Mesenchymal stem cell (in vitro differentiated cells and primary cell): ENCODE data around the gene NDUFB7.

ENCODE experiments used
- DNase-seq: peaks from one replicate; pipeline ENCODE4 v3.0.0-alpha.2; 2013
- H2AFZ ChIP-seq: one replicate; pipeline ENCODE4 v1.6.1; 2013; ENCODE audit warnings: low read depth, mild to moderate bottlenecking, control low read depth, inconsistent platforms, low read length, moderate library complexity
- H2AK5ac ChIP-seq: 2 replicates; pipeline ENCODE4 v1.6.1; 2013; ENCODE audit warnings: low read length, moderate library complexity, mild to moderate bottlenecking, inconsistent platforms; ENCODE audit not compliant: severe bottlenecking
- H2BK120ac ChIP-seq: one replicate; pipeline ENCODE4 v1.6.1; 2013; ENCODE audit warnings: low read depth, mild to moderate bottlenecking, inconsistent platforms, low read length, moderate library complexity
- H2BK12ac ChIP-seq, 2 experiments: one replicate each; pipeline ENCODE4 v1.6.1; 2013; ENCODE audit warnings: inconsistent platforms in 2 of 2, low read length in 2 of 2, mild to moderate bottlenecking in 2 of 2, moderate library complexity in 2 of 2, control low read depth in 1 of 2
- H2BK15ac ChIP-seq: one replicate; pipeline ENCODE4 v1.6.1; 2013; ENCODE audit warnings: mild to moderate bottlenecking, low read depth, inconsistent platforms; ENCODE audit not compliant: poor library complexity, severe bottlenecking
- H2BK5ac ChIP-seq: 2 replicates; pipeline ENCODE4 v1.6.1; 2013; ENCODE audit warnings: low read depth, mild to moderate bottlenecking, low read length, control low read depth, inconsistent platforms; ENCODE audit not compliant: poor library complexity, severe bottlenecking
- H3K14ac ChIP-seq, 2 experiments: one replicate each; pipeline ENCODE4 v1.6.1; 2013; ENCODE audit warnings: inconsistent platforms in 2 of 2, low read length in 2 of 2, control low read depth in 1 of 2, mild to moderate bottlenecking in 1 of 2, moderate library complexity in 1 of 2
- H3K18ac ChIP-seq, 2 experiments: one replicate each; pipeline ENCODE4 v1.6.1; 2013; ENCODE audit warnings: inconsistent platforms in 2 of 2, low read length in 2 of 2, control low read depth in 1 of 2, low read depth in 1 of 2, mild to moderate bottlenecking in 1 of 2
- H3K23ac ChIP-seq, 2 experiments: one replicate each; pipeline ENCODE4 v1.6.1; 2013; ENCODE audit warnings: inconsistent platforms in 2 of 2, low read length in 2 of 2, mild to moderate bottlenecking in 2 of 2, moderate library complexity in 2 of 2, control low read depth in 1 of 2
- H3K27ac ChIP-seq: 2 replicates; pipeline ENCODE4 v1.5.1; 2013; ENCODE audit warnings: mild to moderate bottlenecking, moderate library complexity, low read length, control low read depth, inconsistent platforms; ENCODE audit not compliant: poor library complexity, severe bottlenecking
- H3K27me3 ChIP-seq, 2 experiments: 2 replicates each; pipeline versions ENCODE4 v1.6.1 to v1.7.0; 2013; ENCODE audit warnings: low read length in 2 of 2, mild to moderate bottlenecking in 2 of 2, moderate library complexity in 2 of 2, control low read depth in 1 of 2, inconsistent platforms in 1 of 2; ENCODE audit not compliant: control insufficient read depth in 1 of 2, insufficient read depth in 1 of 2
- H3K36me3 ChIP-seq, 2 experiments: 2 replicates each; pipeline versions ENCODE4 v1.6.1 to v1.7.0; 2013; ENCODE audit warnings: low read length in 2 of 2, control low read depth in 1 of 2, inconsistent platforms in 1 of 2, low read depth in 1 of 2, mild to moderate bottlenecking in 1 of 2; ENCODE audit not compliant: insufficient read depth in 2 of 2, control insufficient read depth in 1 of 2
- H3K4ac ChIP-seq, 2 experiments: one replicate each; pipeline ENCODE4 v1.6.1; 2013; ENCODE audit warnings: inconsistent platforms in 2 of 2, low read length in 2 of 2, mild to moderate bottlenecking in 2 of 2, moderate library complexity in 2 of 2, control low read depth in 1 of 2, low read depth in 1 of 2
- H3K4me1 ChIP-seq: 2 replicates; pipeline ENCODE4 v1.6.1; 2013; ENCODE audit warnings: low read depth, low read length, control low read depth; ENCODE audit not compliant: control insufficient read depth, insufficient read depth
- H3K4me2 ChIP-seq: 2 replicates; pipeline ENCODE4 v1.6.1; 2013; ENCODE audit warnings: low read length, mild to moderate bottlenecking, inconsistent platforms; ENCODE audit not compliant: poor library complexity, severe bottlenecking
- H3K4me3 ChIP-seq, 2 experiments: 2 replicates each; pipeline versions ENCODE4 v1.5.1 to v1.7.0; 2013; ENCODE audit warnings: low read length in 2 of 2, mild to moderate bottlenecking in 2 of 2, control low read depth in 1 of 2, low read depth in 1 of 2; ENCODE audit not compliant: insufficient read depth in 1 of 2
- H3K79me1 ChIP-seq: replicated peaks from 2 replicates; pipeline ENCODE4 v1.6.1; 2013; ENCODE audit warnings: mild to moderate bottlenecking, control low read depth, low read length, inconsistent platforms; ENCODE audit not compliant: poor library complexity, severe bottlenecking
- H3K9ac ChIP-seq: 2 replicates; pipeline ENCODE4 v1.7.0; 2013; ENCODE audit warnings: mild to moderate bottlenecking, low read length, moderate library complexity
- H3K9me3 ChIP-seq: 2 replicates; pipeline ENCODE4 v1.7.0; 2013; ENCODE audit warnings: mild to moderate bottlenecking, low read length; ENCODE audit not compliant: control insufficient read depth
- H4K8ac ChIP-seq: one replicate; pipeline ENCODE4 v1.6.1; 2013; ENCODE audit warnings: inconsistent platforms, mild to moderate bottlenecking, low read length, moderate library complexity
- H4K91ac ChIP-seq: one replicate; pipeline ENCODE4 v1.6.1; 2013; ENCODE audit warnings: mild to moderate bottlenecking, low read length, inconsistent platforms
- WGBS: methylation state at CpG from one replicate; pipeline ENCODE4 v1.1.7; 2013; ENCODE audit warnings: mixed read lengths; 5-methylcytosine and 5-hydroxymethylcytosine counted together

NDUFB7 gene

GRCh38 chr19:14556662-14557188, 15.1 kb downstream of the NDUFB7 start:
- H2AK5ac ChIP-seq, result no peak overlapping the region
- H2BK12ac ChIP-seq, result no peak overlapping the region
- H3K4ac ChIP-seq, result no peak overlapping the region
- H3K4me2 ChIP-seq, result peak overlapping the region; percentile 63
- no peak overlapping the region for H2BK120ac ChIP-seq
- H3K9me3 ChIP-seq, result no peaks in the 10 kb centered on the region
- no peak overlapping the region for H2BK5ac ChIP-seq
- H3K14ac ChIP-seq, result peak overlapping the region in 1 of 2 experiments; percentile 91
- DNase-seq, result peak; percentile 80
- peak overlapping the region; percentile 54 for H3K9ac ChIP-seq
- peak overlapping the region; percentile 79 for H4K8ac ChIP-seq
- H3K23ac ChIP-seq, result no peak overlapping the region
- peaks cover 60% of the 10 kb centered on the region for H3K4me1 ChIP-seq
- H3K18ac ChIP-seq, result peak overlapping the region; percentile 63 to 69
- peaks cover 0 to 21% of the 10 kb centered on the region in 2 experiments for H3K36me3 ChIP-seq
- 11% methylated on average over 17 of the region's 18 CpGs for WGBS
- H2AFZ ChIP-seq, result peak overlapping the region; percentile 97
- no peak overlapping the region for H4K91ac ChIP-seq
- peaks cover 41% of the 10 kb centered on the region for H3K79me1 ChIP-seq
- H3K4me3 ChIP-seq, result peak overlapping the region in 1 of 2 experiments; percentile 59
- H3K27me3 ChIP-seq, result no peaks in the 10 kb centered on the region
- H3K27ac ChIP-seq, result no peak overlapping the region
- H2BK15ac ChIP-seq, result no peak overlapping the region

GRCh38 chr19:14555918-14556661, 15.8 kb downstream of the NDUFB7 start:
- Histone ChIP-seq H2BK5ac (no peak overlapping the region), H2AK5ac (no peak overlapping the region), H2BK12ac (peak overlapping the region in 1 of 2 experiments; percentile 23), H2BK120ac (no peak overlapping the region), H3K36me3 (peaks cover 0 to 21% of the 10 kb centered on the region in 2 experiments), H4K8ac (peak overlapping the region; percentile 79), H2AFZ (peak overlapping the region; percentile 62), H3K14ac (no peak overlapping the region), H3K79me1 (peaks cover 40% of the 10 kb centered on the region), H3K9me3 (no peaks in the 10 kb centered on the region), H3K4me1 (peaks cover 59% of the 10 kb centered on the region), H3K27ac (no peak overlapping the region), H3K27me3 (no peaks in the 10 kb centered on the region), H2BK15ac (no peak overlapping the region), H3K4me3 (peak overlapping the region in 1 of 2 experiments; percentile 59), H3K4me2 (peak overlapping the region; percentile 53), H3K9ac (peak overlapping the region; percentile 54), H4K91ac (peak overlapping the region; percentile 5), H3K23ac (no peak overlapping the region), H3K18ac (peak overlapping the region; percentile 63 to 69), H3K4ac (no peak overlapping the region)
- DNase-seq, result peak; percentile 52
- WGBS, result 81% methylated on average over 12 of the region's 12 CpGs

- Histone ChIP-seq H3K4me2 (no peak overlapping the region), H3K27ac (no peak overlapping the region), H2BK5ac (no peak overlapping the region), H2BK12ac (peak overlapping the region in 1 of 2 experiments; percentile 47), H3K36me3 (peaks cover 6 to 24% of the 10 kb centered on the region in 2 experiments), H3K9ac (no peak overlapping the region), H3K4me3 (no peak overlapping the region), H2BK15ac (peak overlapping the region; percentile 37), H2AFZ (no peak overlapping the region), H3K4ac (no peak overlapping the region), H3K4me1 (peaks cover 53% of the 10 kb centered on the region), H3K9me3 (no peaks in the 10 kb centered on the region), H3K18ac (no peak overlapping the region), H3K23ac (no peak overlapping the region), H3K27me3 (no peaks in the 10 kb centered on the region), H3K79me1 (peaks cover 31% of the 10 kb centered on the region), H3K14ac (no peak overlapping the region), H2AK5ac (peak overlapping the region; percentile 32), H4K8ac (no peak overlapping the region), H4K91ac (peak overlapping the region; percentile 2), H2BK120ac (no peak overlapping the region)
- DNase-seq, result no peak
- WGBS, result 75% methylated on average over 6 of the region's 6 CpGs
These were observed 17.5 kb downstream of the NDUFB7 start for GRCh38 chr19:14554382-14554812.

GRCh38 chr19:14553939-14554243, 18.0 kb downstream of the NDUFB7 start:
- Histone ChIP-seq H4K91ac (no peak overlapping the region), H3K23ac (no peak overlapping the region), H4K8ac (no peak overlapping the region), H3K4me3 (no peak overlapping the region), H2BK5ac (no peak overlapping the region), H3K36me3 (peaks cover 6 to 24% of the 10 kb centered on the region in 2 experiments), H2BK15ac (no peak overlapping the region), H2BK120ac (no peak overlapping the region), H3K4me2 (no peak overlapping the region), H3K14ac (no peak overlapping the region), H2BK12ac (no peak overlapping the region), H3K18ac (no peak overlapping the region), H3K9ac (no peak overlapping the region), H3K4me1 (peaks cover 52% of the 10 kb centered on the region), H3K27ac (no peak overlapping the region), H3K9me3 (no peaks in the 10 kb centered on the region), H3K79me1 (peaks cover 33% of the 10 kb centered on the region), H3K27me3 (no peaks in the 10 kb centered on the region), H3K4ac (no peak overlapping the region), H2AFZ (no peak overlapping the region), H2AK5ac (peak overlapping the region; percentile 51)
- no peak for DNase-seq
- 79% methylated on average over 9 of the region's 9 CpGs for WGBS
